NCI-H524 treated with DMSO at 0.1 percent for 48 hours (cell line): ENCODE measurements around the gene CETN1.

Experiments
- DNase-seq: peaks from one replicate; lab custom pipeline; 2025; lab: John Stamatoyannopoulos, UW

CETN1 gene

GRCh38 chr18:623761-624620, 43.8 kb downstream of the CETN1 start:
- no peak for DNase-seq

- no peak for DNase-seq
These were observed 47.1 kb downstream of the CETN1 start for GRCh38 chr18:627231-627630.

DNA sequence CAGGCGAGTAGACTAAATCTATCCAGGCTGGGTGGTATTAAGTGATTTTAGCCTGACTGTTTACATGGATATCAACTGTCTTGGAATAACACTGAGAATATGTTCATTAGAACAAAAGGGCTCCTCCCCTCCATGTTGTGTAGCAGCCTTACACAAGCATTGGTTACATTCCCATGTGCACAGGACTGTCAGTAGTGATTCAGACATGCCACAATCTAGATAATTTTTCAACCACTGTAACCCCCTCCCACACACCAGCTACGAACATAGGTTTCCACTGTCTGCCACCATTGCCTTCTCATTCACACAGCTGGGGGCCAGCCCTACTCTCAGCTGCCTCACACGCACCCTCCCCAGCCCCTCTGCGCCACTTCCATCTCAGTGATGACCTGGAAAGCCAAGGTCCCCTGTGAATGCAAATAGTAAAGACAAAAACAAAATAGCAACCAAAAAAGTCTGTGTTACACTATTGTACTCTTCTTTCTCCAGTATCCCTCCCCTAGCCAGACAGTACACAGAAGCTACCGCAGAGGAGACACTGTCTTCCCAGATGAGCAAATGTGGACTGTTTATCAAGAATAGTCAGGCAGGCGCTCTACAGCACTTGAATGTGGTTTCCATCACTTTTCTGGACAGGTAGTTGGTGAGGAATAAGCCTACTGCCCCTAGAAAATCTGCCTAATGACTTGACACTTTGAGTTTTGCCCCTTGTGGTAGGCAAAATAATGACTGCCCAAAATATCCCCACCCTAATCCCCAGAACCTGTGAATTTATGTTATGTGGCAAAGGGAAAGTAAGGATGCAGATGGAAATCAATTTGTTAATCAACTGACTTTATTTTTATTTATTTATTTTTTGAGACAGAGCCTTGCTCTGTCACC, 49.3 kb downstream of the CETN1 start:
- DNase-seq, result no peak

DNA sequence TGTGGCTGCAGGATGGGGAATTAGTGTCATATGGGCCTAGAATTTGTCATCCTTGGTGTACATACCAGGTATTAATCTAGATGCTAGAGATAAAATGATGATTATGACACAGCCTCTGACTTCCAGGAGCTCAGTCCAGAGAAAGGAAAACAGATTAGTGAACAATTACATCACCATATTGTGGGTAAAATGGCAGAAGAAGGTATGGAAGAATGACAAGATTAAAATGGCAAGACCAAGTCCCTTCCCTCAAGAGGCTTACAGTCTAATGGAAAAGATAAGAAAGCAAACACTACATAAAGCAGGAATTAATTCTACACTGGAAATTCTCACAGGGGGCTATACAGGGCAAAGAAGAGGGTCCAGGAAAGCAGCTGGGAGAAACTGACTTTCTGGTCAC, 51.4 kb downstream of the CETN1 start:
- no peak for DNase-seq
